Neural progenitor cell (in vitro differentiated cells): ENCODE results near the gene PCSK9. TPM values are rescaled to one million over a fixed set of nuclear protein-coding genes. Genes with fewer than 3 reads are reported as not detected.

ENCODE experiments used
- DNase-seq: peaks from one replicate; pipeline ENCODE4 v3.0.0-alpha.2; 2016; ENCODE audit warnings: low spot score
- H2AFZ ChIP-seq: fragments of 200-600 bp; sonication (generic); replicated peaks from 2 replicates; pipeline ENCODE4 v1.6.1; 2016; ENCODE audit warnings: antibody characterized with exemption
- H3F3A ChIP-seq: fragments of 200-600 bp; sonication (generic); 2 replicates; pipeline ENCODE4 v1.6.1; 2016; ENCODE audit warnings: antibody characterized with exemption, low read depth
- H3K27ac ChIP-seq: fragments of 200-600 bp; sonication (generic); 2 replicates; pipeline ENCODE4 v1.5.1; 2016; ENCODE audit warnings: mild to moderate bottlenecking
- H3K27me3 ChIP-seq: fragments of 200-600 bp; sonication (generic); 2 replicates; pipeline ENCODE4 v1.6.1; 2016; ENCODE audit warnings: mild to moderate bottlenecking, moderate library complexity
- H3K36me3 ChIP-seq: fragments of 200-600 bp; sonication (generic); 2 replicates; pipeline ENCODE4 v1.5.1; 2016
- H3K4me1 ChIP-seq: fragments of 200-600 bp; sonication (generic); 2 replicates; pipeline ENCODE4 v1.6.1; 2016; ENCODE audit warnings: mixed run types
- H3K4me2 ChIP-seq: fragments of 200-600 bp; sonication (generic); 2 replicates; pipeline ENCODE4 v1.6.1; 2016
- H3K4me3 ChIP-seq: fragments of 200-600 bp; sonication (generic); 2 replicates; pipeline ENCODE4 v1.5.1; 2016
- H3K79me2 ChIP-seq: fragments of 200-600 bp; sonication (generic); 2 replicates; pipeline ENCODE4 v1.6.1; 2016; ENCODE audit warnings: low read depth
- H3K9ac ChIP-seq: fragments of 200-600 bp; sonication (generic); 2 replicates; pipeline ENCODE4 v1.6.1; 2016
- H3K9me3 ChIP-seq: fragments of 200-600 bp; sonication (generic); 2 replicates; pipeline ENCODE4 v1.5.1; 2016; ENCODE audit warnings: low read depth
- H4K20me1 ChIP-seq: fragments of 200-600 bp; sonication (generic); 2 replicates; pipeline ENCODE4 v1.6.1; 2016; ENCODE audit warnings: low read depth
- H3K27ac Mint-ChIP-seq: 3 replicates; pipeline ENCODE4 v1.8.0; 2021; ENCODE audit warnings: mixed read lengths
- H3K27me3 Mint-ChIP-seq: 2 replicates; pipeline ENCODE4 v1.8.0; 2022; ENCODE audit warnings: low read depth, mild to moderate bottlenecking, inconsistent platforms, moderate library complexity, mixed read lengths; ENCODE audit not compliant: insufficient read depth
- H3K36me3 Mint-ChIP-seq: 3 replicates; pipeline ENCODE4 v1.8.0; 2021; ENCODE audit warnings: mixed read lengths
- H3K4me1 Mint-ChIP-seq: 3 replicates; pipeline ENCODE4 v1.8.0; 2021; ENCODE audit warnings: mixed read lengths
- H3K4me3 Mint-ChIP-seq: 3 replicates; pipeline ENCODE4 v1.8.0; 2021; ENCODE audit warnings: mild to moderate bottlenecking, moderate library complexity, mixed read lengths
- H3K9me3 Mint-ChIP-seq: 3 replicates; pipeline ENCODE4 v1.8.0; 2020; ENCODE audit warnings: mixed read lengths
- CTCF ChIP-seq: fragments of 200-600 bp; sonication (generic); IDR thresholded peaks from 2 replicates; pipeline ENCODE4 v1.5.1; 2017; ENCODE audit warnings: antibody characterized with exemption, mild to moderate bottlenecking
- EZH2 ChIP-seq: fragments of 200-600 bp; sonication (generic); IDR thresholded peaks from 2 replicates; pipeline ENCODE4 v1.6.1; 2017; ENCODE audit warnings: antibody characterized with exemption, mild to moderate bottlenecking, moderate library complexity
- EZH2phosphoT487 ChIP-seq: fragments of 200-600 bp; sonication (generic); IDR thresholded peaks from 2 replicates; pipeline ENCODE4 v1.6.1; 2017; ENCODE audit warnings: antibody characterized with exemption
- total RNA-seq: library from RNA; depleted of rRNA; stranded (reverse); fragments of >200 nt; gene quantifications from 2 replicates; pipeline ENCODE4 v1.2.3, GENCODE V29; 2015; ENCODE audit warnings: low replicate concordance

The PCSK9 gene
- total RNA-seq, 1 donor from 2014 or later: 4.5 TPM

- no peaks in the 10 kb centered on the region for H3K4me1 ChIP-seq
- H3K4me2 ChIP-seq: no peak overlapping the region
- no peaks in the 10 kb centered on the region for H3K36me3 ChIP-seq
- peaks cover 3% of the 10 kb centered on the region for H3K27me3 ChIP-seq
- no peak overlapping the region for H3K27ac ChIP-seq
- Mint-ChIP-seq H3K36me3 (no peaks in the 10 kb centered on the region), H3K27ac (peak overlapping the region; percentile 41), H3K4me1 (peaks cover 30% of the 10 kb centered on the region), H3K9me3 (no peaks in the 10 kb centered on the region), H3K4me3 (no peak overlapping the region), H3K27me3 (peaks cover 23% of the 10 kb centered on the region)
- no peak overlapping the region for H2AFZ ChIP-seq
- H4K20me1 ChIP-seq: peaks cover 5% of the 10 kb centered on the region
- H3F3A ChIP-seq: no peaks in the 10 kb centered on the region
- no peak for TF ChIP-seq EZH2phosphoT487
- TF ChIP-seq EZH2: no peak
- no peak for TF ChIP-seq CTCF
- peaks cover 7% of the 10 kb centered on the region for H3K79me2 ChIP-seq
- H3K4me3 ChIP-seq: no peak overlapping the region
- DNase-seq: no peak
- no peaks in the 10 kb centered on the region for H3K9me3 ChIP-seq
- H3K9ac ChIP-seq: no peak overlapping the region
These were observed 7.5 kb downstream of the PCSK9 start for GRCh38 chr1:55046871-55047270.

DNA sequence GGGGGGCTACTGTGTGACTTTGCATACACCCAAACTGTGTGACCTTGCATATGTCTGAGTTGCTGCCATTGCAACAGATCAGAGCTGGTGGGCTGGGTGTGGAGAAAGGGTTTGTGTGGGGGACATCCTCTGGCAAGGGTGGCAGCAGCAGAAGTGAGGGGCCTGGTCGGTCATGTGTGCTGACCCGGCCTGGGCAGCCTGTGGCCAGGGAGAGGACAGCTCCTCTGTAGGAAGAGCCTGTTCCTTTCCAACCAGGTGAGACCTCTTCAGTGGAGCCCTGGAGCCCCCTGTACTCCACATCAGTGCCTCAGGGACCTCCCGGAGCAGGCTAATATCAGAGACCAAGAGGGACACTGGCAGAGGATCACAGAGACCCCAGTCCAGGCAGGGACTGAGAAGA, 8.3 kb downstream of the PCSK9 start:
- Histone ChIP-seq H3K4me3 (no peak overlapping the region), H3K27ac (no peak overlapping the region), H3K9ac (no peak overlapping the region), H3F3A (no peaks in the 10 kb centered on the region), H3K4me2 (no peak overlapping the region), H3K36me3 (no peaks in the 10 kb centered on the region), H3K4me1 (no peaks in the 10 kb centered on the region), H4K20me1 (no peaks in the 10 kb centered on the region), H3K9me3 (no peaks in the 10 kb centered on the region), H3K27me3 (no peaks in the 10 kb centered on the region), H3K79me2 (no peaks in the 10 kb centered on the region), H2AFZ (no peak overlapping the region)
- no peak for TF ChIP-seq CTCF
- TF ChIP-seq EZH2phosphoT487: no peak
- TF ChIP-seq EZH2: no peak
- H3K36me3 Mint-ChIP-seq: no peaks in the 10 kb centered on the region
- peaks cover 30% of the 10 kb centered on the region for H3K4me1 Mint-ChIP-seq
- H3K27ac Mint-ChIP-seq: no peak overlapping the region
- DNase-seq: no peak
- H3K4me3 Mint-ChIP-seq: no peak overlapping the region
- H3K9me3 Mint-ChIP-seq: no peaks in the 10 kb centered on the region
- peaks cover 16% of the 10 kb centered on the region for H3K27me3 Mint-ChIP-seq

DNA sequence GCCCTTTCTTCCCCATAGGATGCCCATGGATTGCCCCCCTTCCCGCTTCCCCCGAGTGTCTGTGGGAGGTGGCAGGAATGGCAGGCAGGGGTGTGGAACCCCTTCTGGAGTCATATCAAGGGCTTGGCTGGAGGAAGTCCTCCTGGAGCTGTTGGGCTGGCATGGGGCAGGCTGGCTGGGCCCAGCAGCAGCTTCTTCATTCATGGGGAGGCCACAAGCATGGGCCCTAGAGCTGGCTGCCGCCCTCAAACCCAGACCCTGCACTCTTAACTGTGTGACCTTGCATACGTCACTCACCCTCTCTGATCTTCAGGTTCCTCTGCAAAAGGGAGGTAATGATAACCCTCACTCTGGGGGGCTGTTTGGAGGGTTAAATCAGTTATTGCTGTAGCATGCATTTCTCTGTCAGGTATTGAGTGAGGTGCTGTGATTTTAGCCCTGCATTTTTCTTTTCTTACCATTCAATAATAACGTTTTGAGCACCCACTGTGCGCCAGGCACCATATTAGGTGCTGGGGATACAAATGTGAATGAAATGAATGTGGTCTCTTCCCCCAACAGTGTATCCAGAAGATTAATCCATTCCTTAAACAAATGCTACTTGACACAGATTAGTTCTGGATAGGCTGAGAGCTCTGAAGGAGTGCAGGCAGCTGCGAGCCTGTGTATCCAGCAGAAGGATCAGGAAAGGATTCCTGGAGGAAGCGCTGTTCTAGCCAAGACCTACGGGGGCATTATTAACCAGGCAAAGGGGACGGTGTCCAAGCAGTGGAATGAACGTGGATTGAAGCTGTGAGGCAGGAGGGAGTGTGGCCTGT, 9.3 kb downstream of the PCSK9 start:
- no peak overlapping the region for H3K9ac ChIP-seq
- no peaks in the 10 kb centered on the region for H4K20me1 ChIP-seq

More for the DNA sequence above, 9.3 kb downstream of the PCSK9 start:
- Histone ChIP-seq H3K4me1 (no peaks in the 10 kb centered on the region), H3K4me2 (no peak overlapping the region), H3K27ac (no peak overlapping the region), H2AFZ (no peak overlapping the region), H3F3A (no peaks in the 10 kb centered on the region), H3K36me3 (no peaks in the 10 kb centered on the region), H3K9me3 (no peaks in the 10 kb centered on the region), H3K4me3 (no peak overlapping the region), H3K27me3 (no peaks in the 10 kb centered on the region), H3K79me2 (no peaks in the 10 kb centered on the region)
- H3K27me3 Mint-ChIP-seq: peaks cover 15% of the 10 kb centered on the region
- no peaks in the 10 kb centered on the region for H3K36me3 Mint-ChIP-seq
- H3K9me3 Mint-ChIP-seq: no peaks in the 10 kb centered on the region
- H3K4me3 Mint-ChIP-seq: no peak overlapping the region
- DNase-seq: peak; percentile 45
- TF ChIP-seq EZH2: no peak
- TF ChIP-seq CTCF: no peak
- TF ChIP-seq EZH2phosphoT487: no peak
- H3K4me1 Mint-ChIP-seq: peaks cover 32% of the 10 kb centered on the region
- peak overlapping the region; percentile 86 for H3K27ac Mint-ChIP-seq
